Muscle of leg (tissue), 11 donors: ENCODE measurements around the gene SGMS1. TPM values are rescaled to one million over a fixed set of nuclear protein-coding genes. Genes with fewer than 3 reads are reported as not detected.

Experiments
- DNase-seq: peaks from one replicate; pipeline ENCODE4 v3.0.0; 2013
- H3K27ac ChIP-seq: one replicate; pipeline ENCODE4 v1.5.1; 2013; ENCODE audit warnings: mild to moderate bottlenecking, low read length, control low read depth
- H3K27me3 ChIP-seq: one replicate; pipeline ENCODE4 v1.6.1; 2013; ENCODE audit warnings: low read length; ENCODE audit not compliant: control insufficient read depth, insufficient read depth
- H3K36me3 ChIP-seq: one replicate; pipeline ENCODE4 v1.6.1; 2013; ENCODE audit warnings: low read length; ENCODE audit not compliant: control insufficient read depth, insufficient read depth
- H3K4me1 ChIP-seq: one replicate; pipeline ENCODE4 v1.6.1; 2013; ENCODE audit warnings: low read length; ENCODE audit not compliant: control insufficient read depth, insufficient read depth
- H3K4me3 ChIP-seq: one replicate; pipeline ENCODE4 v1.5.1; 2013; ENCODE audit warnings: low read length, control low read depth
- H3K9me3 ChIP-seq: replicated peaks from 2 replicates; pipeline ENCODE4 v1.6.1; 2013; ENCODE audit warnings: low read depth, low read length; ENCODE audit not compliant: control insufficient read depth
- WGBS: methylation state at CpG from one replicate; pipeline ENCODE4 v1.1.5; 2013; ENCODE audit warnings: missing lambda C conversion rate; ENCODE audit not compliant: insufficient coverage; 5-methylcytosine and 5-hydroxymethylcytosine counted together
- polyA plus RNA-seq, 8 donors: library from polyadenylated mRNA; unstranded; fragments of 120-200 nt; gene quantifications; one replicate each; pipeline versions ENCODE4 v1.2.1 to v1.2.3, GENCODE V29; 2013; ENCODE audit warnings: inconsistent platforms in 1 of 8, low replicate concordance in 1 of 8; ENCODE audit not compliant: insufficient read length in 8 of 8, insufficient read depth in 1 of 8
- total RNA-seq: library from RNA; stranded (reverse); fragments of 120-200 nt; gene quantifications from one replicate; pipeline ENCODE4 v1.2.4, GENCODE V29; 2013

Gene SGMS1
- total and polyA plus RNA-seq, 9 donors: 18.2 to 30.5 (median 23.0) TPM

DNA sequence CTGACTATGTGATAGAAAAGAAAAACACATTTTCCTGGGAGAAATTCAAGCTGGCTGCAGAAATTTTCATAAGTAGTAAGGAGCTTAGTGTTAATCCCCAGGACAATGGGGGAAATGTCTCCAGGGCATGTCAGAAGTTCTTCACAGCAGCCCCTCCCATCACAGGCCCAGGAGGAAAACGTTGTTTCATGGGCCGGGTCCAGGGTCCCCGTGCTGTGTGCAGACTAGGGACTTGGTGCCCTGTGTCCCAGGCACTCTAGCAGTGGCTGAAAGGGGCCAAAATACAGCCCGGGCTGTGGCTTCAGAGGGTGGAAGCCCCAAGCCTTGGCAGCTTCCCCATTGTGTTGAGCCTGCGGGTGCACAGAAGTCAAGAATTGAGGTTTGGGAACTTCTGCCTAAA, 273.4 kb downstream of the SGMS1 start:
- Histone ChIP-seq H3K4me3 (no peak overlapping the region), H3K36me3 (no peaks in the 10 kb centered on the region), H3K27ac (no peak overlapping the region), H3K9me3 (peaks cover 4% of the 10 kb centered on the region), H3K27me3 (no peaks in the 10 kb centered on the region), H3K4me1 (no peaks in the 10 kb centered on the region)
- DNase-seq: no peak
- WGBS: 97% methylated on average over 4 of the region's 5 CpGs

- no peaks in the 10 kb centered on the region for H3K27me3 ChIP-seq
- no peaks in the 10 kb centered on the region for H3K4me1 ChIP-seq
- WGBS: 100% methylated on average over 1 of the region's 1 CpG
- H3K9me3 ChIP-seq: peaks cover 4% of the 10 kb centered on the region
- H3K4me3 ChIP-seq: no peak overlapping the region
- H3K27ac ChIP-seq: no peak overlapping the region
- no peaks in the 10 kb centered on the region for H3K36me3 ChIP-seq
- no peak for DNase-seq
These were observed 274.2 kb downstream of the SGMS1 start for GRCh38 chr10:50349554-50349953.

DNA sequence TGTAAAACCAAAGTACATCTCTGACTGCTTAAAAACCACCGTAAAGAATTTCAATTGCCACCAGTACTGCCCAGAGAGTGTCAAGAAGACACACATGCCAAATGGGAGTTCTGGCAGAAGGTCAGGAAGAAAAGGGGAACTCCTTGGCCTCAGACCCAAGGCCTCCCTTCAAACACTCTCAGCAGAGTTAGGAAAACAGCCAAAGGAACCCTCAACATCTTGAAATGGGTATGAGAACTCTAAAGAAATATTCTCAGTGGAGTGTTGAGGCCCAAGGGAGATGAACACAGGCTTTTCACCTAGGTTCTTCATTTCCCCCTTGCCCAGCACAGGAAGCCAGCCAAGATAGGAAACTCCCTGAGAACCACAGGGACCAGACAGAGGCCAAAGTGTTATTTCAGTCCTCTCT, 276.4 kb downstream of the SGMS1 start:
- Histone ChIP-seq H3K4me1 (no peaks in the 10 kb centered on the region), H3K36me3 (peaks cover 8% of the 10 kb centered on the region), H3K9me3 (peaks cover 4% of the 10 kb centered on the region), H3K4me3 (no peak overlapping the region), H3K27ac (no peak overlapping the region), H3K27me3 (no peaks in the 10 kb centered on the region)
- no peak for DNase-seq
- no CpG with 5 or more reads among the region's 1 CpG for WGBS

DNA sequence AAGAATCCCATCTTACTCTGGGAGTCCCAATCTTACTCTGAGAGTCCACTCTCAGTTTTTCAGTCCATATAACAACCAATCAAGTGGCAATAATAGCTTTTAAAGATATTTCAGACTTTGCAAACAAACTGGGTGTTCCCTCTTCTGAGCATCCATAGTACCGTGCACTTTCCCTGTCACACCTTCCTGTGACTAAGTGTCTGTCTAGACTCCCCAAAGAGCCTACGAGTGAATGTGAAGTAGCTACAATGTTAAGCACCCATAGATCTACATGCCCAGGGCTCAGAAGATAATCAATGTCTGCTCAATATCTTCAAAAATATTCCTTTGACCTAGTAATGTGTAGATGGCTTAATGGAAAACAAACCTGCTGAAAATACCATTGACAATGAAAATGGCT, 276.8 kb downstream of the SGMS1 start:
- Histone ChIP-seq H3K36me3 (peaks cover 8% of the 10 kb centered on the region), H3K27ac (no peak overlapping the region), H3K4me1 (no peaks in the 10 kb centered on the region), H3K27me3 (no peaks in the 10 kb centered on the region), H3K4me3 (no peak overlapping the region), H3K9me3 (peaks cover 4% of the 10 kb centered on the region)
- 88% methylated on average over 1 of the region's 2 CpGs for WGBS
- no peak for DNase-seq

DNA sequence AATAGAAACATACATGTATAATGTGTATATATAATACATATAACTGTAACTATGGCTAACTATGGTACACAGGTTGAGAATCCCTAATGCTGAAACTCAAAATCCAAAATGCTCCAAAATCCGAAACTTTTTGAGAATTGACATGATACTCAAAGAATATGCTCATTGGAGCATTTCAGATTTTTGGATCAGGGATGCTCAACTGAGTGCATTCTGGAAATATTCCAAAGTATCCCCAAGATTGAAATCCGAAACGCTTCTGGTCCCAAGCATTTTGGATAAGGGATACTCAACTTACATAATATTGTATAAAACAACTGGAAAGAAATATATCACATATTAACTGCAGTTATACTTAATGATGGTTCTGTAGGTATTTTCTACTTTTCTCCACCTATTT, 278.2 kb downstream of the SGMS1 start:
- WGBS: 67% methylated on average over 1 of the region's 3 CpGs
- H3K27ac ChIP-seq: no peak overlapping the region

GRCh38 chr10:50343702-50344331, 279.9 kb downstream of the SGMS1 start:
- Histone ChIP-seq H3K27ac (no peak overlapping the region), H3K9me3 (no peaks in the 10 kb centered on the region), H3K4me1 (no peaks in the 10 kb centered on the region), H3K4me3 (no peak overlapping the region), H3K36me3 (peaks cover 12% of the 10 kb centered on the region), H3K27me3 (no peaks in the 10 kb centered on the region)
- DNase-seq: no peak
- 84% methylated on average over 7 of the region's 12 CpGs for whole genome bisulfite sequencing

More for the DNA sequence above, 278.2 kb downstream of the SGMS1 start:
- no peak overlapping the region for H3K4me3 ChIP-seq
- no peaks in the 10 kb centered on the region for H3K4me1 ChIP-seq
- peaks cover 4% of the 10 kb centered on the region for H3K9me3 ChIP-seq
- no peaks in the 10 kb centered on the region for H3K27me3 ChIP-seq
- H3K36me3 ChIP-seq: peaks cover 8% of the 10 kb centered on the region
- peak; percentile 53 for DNase-seq

GRCh38 chr10:50341987-50342386, 281.8 kb downstream of the SGMS1 start:
- no peaks in the 10 kb centered on the region for H3K27me3 ChIP-seq
- H3K9me3 ChIP-seq: no peaks in the 10 kb centered on the region
- H3K36me3 ChIP-seq: peaks cover 12% of the 10 kb centered on the region
- no peaks in the 10 kb centered on the region for H3K4me1 ChIP-seq
- 40% methylated on average over 1 of the region's 2 CpGs for WGBS
- no peak overlapping the region for H3K27ac ChIP-seq
- peak; percentile 53 for DNase-seq
- no peak overlapping the region for H3K4me3 ChIP-seq

GRCh38 chr10:50336140-50336539, 287.6 kb downstream of the SGMS1 start:
- WGBS: 100% methylated on average over 3 of the region's 4 CpGs
- Histone ChIP-seq H3K27ac (no peak overlapping the region), H3K4me1 (no peaks in the 10 kb centered on the region), H3K4me3 (no peak overlapping the region), H3K36me3 (peaks cover 6% of the 10 kb centered on the region), H3K9me3 (no peaks in the 10 kb centered on the region), H3K27me3 (no peaks in the 10 kb centered on the region)
- DNase-seq: no peak

DNA sequence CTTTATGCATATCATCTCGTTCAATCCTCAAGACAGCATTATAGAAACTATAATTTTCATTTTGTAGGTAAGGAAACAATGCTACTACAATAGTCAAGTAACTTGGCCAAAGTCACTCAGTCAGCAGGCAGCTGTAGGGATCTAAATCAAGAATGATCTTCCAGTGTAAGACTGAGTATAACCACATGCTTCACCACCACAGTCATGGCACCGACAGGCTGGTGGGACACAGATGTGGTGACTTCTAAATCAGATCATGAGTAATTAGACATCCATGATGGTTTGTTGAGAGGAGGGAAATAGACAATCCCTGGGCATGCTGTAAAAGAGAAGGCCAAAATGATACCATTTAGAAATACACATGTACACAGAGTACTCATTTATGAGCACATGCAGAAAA, 288.4 kb downstream of the SGMS1 start:
- WGBS: no CpG with 5 or more reads among the region's 2 CpGs
- Histone ChIP-seq H3K9me3 (no peaks in the 10 kb centered on the region), H3K4me1 (no peaks in the 10 kb centered on the region), H3K4me3 (no peak overlapping the region), H3K36me3 (peaks cover 6% of the 10 kb centered on the region), H3K27ac (no peak overlapping the region), H3K27me3 (no peaks in the 10 kb centered on the region)
- DNase-seq: no peak

DNA sequence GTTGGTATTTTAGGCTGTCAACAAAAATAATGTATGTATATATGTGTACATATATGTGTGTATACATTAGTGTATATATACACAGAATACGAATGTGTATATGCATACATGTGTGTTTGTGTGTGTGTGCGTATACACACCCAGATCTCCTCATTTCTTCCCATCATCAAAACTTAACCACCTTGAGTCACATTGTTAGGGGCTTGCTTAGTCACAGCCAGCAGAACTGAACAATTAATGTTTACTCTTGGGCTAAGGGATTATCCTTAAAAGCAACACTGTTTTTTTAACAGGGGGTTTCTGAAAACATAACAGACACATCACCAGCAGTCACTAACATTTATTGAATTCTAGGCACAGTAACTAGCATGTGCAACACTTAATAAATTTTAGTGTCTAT, 289.5 kb downstream of the SGMS1 start:
- no peaks in the 10 kb centered on the region for H3K4me1 ChIP-seq
- H3K27ac ChIP-seq: no peak overlapping the region
- no peaks in the 10 kb centered on the region for H3K9me3 ChIP-seq
- no CpG with 5 or more reads among the region's 2 CpGs for WGBS
- no peak overlapping the region for H3K4me3 ChIP-seq
- H3K27me3 ChIP-seq: no peaks in the 10 kb centered on the region
- DNase-seq: no peak
- H3K36me3 ChIP-seq: peaks cover 4% of the 10 kb centered on the region

DNA sequence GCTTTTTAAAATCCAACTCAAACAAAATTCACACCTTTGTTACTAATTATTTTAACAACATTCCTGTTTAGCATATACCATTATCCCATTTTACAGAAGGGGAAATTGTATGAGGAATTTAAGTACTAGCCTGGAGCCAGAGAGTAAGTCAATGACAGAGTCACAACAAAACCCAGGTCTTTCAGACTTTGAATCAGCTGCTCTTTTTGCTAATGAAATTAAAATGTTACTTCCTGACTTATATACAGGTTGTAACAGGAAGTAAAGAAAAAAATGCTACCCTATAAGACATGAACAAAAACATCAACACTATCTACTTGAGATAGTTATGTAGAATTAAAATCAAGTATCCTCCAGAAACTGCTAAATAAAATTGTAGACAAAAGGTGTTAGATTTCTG, 289.9 kb downstream of the SGMS1 start:
- H3K9me3 ChIP-seq: no peaks in the 10 kb centered on the region
- peaks cover 2% of the 10 kb centered on the region for H3K36me3 ChIP-seq
- H3K27me3 ChIP-seq: no peaks in the 10 kb centered on the region
- H3K27ac ChIP-seq: no peak overlapping the region
- H3K4me3 ChIP-seq: no peak overlapping the region
- no peaks in the 10 kb centered on the region for H3K4me1 ChIP-seq
- no peak for DNase-seq
